GM12872 (cell line): ENCODE results near the gene CCDC40.

ENCODE experiments used
- TF ChIP-seq, protein P1 (sequence below): IDR thresholded peaks from 3 replicates; pipeline ENCODE4 v1.5.1; 2011; ENCODE audit warnings: low read depth, mild to moderate bottlenecking, low read length, moderate library complexity; ENCODE audit not compliant: insufficient read depth

The CCDC40 gene

DNA sequence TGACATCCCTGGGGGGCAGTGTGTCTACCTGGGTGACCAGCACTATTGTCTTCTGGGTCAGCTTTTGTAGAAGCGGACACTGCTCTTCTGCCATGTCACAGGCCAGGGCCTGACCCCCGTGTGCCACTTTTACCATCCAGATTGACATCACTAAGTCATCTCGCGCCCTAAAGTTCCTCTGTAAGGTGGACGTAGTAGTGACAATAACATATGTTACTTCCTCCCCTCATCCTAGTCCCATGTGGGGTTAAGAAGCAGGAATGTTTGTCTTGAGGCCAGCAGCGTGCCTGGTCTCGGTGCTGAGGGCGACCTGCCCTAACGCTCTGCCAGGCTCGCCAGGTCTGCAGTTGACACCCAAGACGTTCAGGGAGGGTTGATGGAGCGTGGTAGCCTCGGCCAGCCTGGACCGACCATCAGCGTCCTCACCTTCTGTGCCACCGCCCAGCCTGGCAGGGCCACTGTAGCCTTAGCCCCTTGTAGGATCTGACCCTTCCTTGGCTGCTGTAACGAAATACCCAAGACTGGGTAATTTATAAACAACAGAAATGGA is 85.7 kb downstream of the CCDC40 start:
- TF ChIP-seq, protein P1, sequence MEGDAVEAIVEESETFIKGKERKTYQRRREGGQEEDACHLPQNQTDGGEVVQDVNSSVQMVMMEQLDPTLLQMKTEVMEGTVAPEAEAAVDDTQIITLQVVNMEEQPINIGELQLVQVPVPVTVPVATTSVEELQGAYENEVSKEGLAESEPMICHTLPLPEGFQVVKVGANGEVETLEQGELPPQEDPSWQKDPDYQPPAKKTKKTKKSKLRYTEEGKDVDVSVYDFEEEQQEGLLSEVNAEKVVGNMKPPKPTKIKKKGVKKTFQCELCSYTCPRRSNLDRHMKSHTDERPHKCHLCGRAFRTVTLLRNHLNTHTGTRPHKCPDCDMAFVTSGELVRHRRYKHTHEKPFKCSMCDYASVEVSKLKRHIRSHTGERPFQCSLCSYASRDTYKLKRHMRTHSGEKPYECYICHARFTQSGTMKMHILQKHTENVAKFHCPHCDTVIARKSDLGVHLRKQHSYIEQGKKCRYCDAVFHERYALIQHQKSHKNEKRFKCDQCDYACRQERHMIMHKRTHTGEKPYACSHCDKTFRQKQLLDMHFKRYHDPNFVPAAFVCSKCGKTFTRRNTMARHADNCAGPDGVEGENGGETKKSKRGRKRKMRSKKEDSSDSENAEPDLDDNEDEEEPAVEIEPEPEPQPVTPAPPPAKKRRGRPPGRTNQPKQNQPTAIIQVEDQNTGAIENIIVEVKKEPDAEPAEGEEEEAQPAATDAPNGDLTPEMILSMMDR, result no peak

DNA sequence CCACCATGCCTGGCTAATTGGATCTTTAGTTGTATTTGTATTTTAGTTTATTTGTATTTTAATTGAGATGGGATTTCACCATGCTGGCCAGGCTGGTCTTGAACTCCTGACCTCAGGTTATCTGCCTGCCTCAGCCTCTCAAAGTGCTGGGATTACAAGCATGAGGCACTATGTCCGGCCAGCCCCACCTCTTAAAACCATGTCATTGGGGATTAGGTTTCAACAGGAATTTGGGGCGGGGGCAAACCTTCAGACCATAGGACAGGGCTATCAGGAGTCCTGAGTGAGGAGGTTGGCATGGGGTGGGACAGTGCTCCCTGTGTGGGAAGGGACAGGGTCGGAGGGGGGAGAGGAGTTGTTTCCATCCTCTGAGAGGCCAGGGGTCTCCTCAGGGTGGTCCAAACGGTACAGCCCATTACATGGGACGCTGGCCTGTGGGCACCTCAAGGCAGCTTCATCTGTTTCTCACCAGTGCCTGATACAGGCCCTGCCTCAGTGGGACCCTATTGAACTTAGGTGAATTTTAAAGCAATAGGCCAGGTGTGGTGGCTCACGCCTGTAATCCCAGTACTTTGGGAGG is 86.6 kb downstream of the CCDC40 start:
- TF ChIP-seq, protein P1, result no peak

DNA sequence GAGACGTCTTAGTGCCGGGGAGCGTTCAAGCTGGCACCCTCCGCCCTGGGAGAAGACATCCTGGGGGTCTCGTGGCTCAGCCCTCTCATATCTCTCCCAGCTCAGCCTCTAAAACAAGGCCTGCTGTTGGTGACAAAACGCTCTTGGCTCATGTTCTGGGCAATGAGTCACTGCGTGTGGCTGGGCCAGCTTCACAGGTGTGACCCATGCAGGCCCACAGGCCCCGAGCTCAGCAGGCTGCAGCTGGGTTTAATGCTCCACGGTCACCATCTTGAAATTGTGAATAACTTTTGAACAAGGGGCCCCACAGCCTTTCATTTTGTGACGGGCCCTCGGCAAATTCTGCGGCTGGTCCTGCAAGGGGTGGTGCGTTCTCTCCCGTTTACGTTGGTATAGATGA is 87.3 kb downstream of the CCDC40 start:
- TF ChIP-seq, protein P1, result no peak

DNA sequence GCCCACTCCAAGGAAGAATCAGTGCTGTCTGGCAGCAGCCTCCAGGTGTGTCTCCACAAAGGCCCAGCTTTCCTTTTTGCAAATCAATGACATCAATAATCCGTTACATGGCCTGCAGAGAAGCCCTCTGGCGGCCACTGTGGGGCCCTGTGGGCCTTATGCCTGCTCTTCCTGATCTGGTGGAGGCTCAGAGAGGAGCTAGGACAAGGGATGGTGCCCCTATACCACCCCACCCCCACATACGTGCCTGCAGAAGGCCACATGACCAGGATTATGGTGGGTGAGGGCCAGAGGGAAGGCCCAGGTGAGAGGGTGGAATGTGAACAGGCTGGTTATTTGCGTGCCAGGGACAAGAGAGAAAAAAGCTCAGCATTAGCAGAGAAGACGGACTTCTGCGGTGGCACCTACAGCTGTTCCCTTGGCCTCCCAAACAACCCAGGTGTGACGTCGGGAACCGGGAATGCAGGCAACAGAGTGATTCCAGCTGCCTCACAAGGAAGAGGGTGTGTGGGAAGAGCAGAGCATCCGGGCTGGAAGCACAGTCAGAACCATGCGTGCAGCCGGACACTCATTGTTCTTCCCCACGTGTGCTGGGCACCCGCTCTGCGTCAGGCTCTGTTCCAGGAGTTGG is 88.0 kb downstream of the CCDC40 start:
- TF ChIP-seq, protein P1, result peak; percentile 53

DNA sequence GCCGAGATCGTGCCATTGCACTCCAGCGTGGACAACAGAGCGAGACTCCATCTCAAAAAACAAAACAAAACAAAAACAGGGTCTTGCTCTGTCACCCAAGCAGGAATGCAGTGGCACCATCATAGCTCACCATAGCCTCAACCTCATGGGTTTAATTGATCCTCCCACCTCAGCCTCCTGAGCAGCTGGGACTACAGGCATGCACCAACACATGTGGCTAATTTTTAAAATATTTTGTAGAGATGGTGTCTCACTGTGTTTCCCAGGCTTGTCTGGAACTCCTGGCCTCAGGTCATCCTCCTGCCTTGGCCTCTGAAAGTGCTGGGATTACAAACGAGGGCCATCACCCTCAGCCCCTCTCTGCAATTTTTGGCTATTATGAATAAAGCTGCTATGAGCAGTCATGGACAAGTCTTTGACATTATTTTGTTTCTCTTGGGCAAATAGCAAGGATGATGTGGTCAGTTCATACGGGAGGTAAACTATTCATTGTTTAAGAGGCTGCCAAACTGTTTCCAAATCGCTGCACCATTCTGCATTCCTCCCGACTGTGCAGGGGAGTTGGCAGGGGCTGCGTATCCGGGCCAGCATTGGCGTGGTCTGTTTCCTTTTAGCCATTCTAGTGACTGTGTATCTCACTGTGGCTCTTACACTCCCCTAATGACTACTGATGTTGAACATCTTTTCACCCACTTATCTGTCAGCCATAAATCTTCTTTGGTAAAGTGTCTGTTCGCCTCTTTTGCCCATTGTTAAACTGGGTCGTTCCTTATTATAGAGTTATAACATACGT is 89.4 kb downstream of the CCDC40 start:
- TF ChIP-seq, protein P1, result no peak

DNA sequence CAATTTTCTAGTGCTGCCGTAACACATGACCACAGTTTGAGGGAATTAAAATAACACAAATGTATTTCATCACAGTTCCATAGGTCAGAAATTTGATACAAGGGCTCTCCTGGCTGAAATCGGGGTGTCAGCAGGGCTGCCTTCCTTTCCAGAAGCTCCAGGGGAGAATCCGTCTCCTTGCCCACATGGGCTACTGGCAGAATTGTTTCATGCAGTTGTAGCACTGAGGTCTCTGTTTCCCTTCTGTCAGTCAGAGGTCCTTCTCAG is 89.9 kb downstream of the CCDC40 start:
- TF ChIP-seq, protein P1, result no peak

DNA sequence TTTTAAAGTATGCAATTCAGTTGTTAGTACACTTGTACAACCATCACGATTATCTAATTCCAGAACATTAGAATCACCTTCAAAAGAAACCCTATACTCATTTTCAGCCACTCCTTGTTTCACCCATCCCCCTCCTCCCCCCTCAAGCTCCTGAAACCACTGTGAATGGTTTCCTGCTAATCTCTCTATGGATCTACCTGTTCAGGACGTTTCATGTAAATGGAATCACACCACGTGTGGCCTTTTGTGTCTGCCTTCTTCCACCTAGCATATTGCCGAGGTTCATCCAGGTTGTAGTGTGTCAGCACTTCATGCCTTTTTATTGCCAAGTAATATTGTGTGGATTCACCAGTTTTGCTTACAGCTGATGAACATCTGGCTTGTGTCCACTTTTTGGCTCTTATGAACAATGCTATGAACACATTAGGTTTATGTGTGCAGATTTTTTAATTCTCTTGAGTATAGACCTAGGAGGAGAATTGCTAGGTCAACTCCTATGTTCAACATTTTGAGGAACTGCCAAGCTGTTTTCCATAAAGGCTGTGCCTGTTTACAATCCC is 92.6 kb downstream of the CCDC40 start:
- TF ChIP-seq, protein P1, result no peak
